HG03039 (cell line): ENCODE data around the gene SLC22A1.
"Not testable (repeated sequence)": the region's sequence is repeated elsewhere in the genome, so short reads cannot be mapped to it uniquely, and the experiment has no call there.

ENCODE experiments used
- ATAC-seq: cut with Tn5 transposase; IDR thresholded peaks from one replicate; pipeline ENCODE4 v1.9.1; 2021; ENCODE audit warnings: mild to moderate bottlenecking, moderate library complexity; ENCODE audit not compliant: unreplicated experiment

The SLC22A1 gene

GRCh38 chr6:160121558-160121957 lies at the start of gene SLC22A1:
Gene SLC22A1 (plus strand): TSS chr6:160121815. CDS start chr6:160121936, 121 bp downstream.
- no peak for ATAC-seq

- ATAC-seq: no peak
Observed at GRCh38 chr6:160073272-160073671, 48.3 kb upstream of the SLC22A1 start.

- ATAC-seq: no peak
Observed at GRCh38 chr6:160076009-160076408, 45.6 kb upstream of the SLC22A1 start.

GRCh38 chr6:160077024-160077423 lies 44.6 kb upstream of the SLC22A1 start:
- no peak for ATAC-seq

- no peak for ATAC-seq
Observed at GRCh38 chr6:160077526-160077925, 44.1 kb upstream of the SLC22A1 start.

GRCh38 chr6:160078883-160079685 lies 42.5 kb upstream of the SLC22A1 start:
- ATAC-seq: no peak

GRCh38 chr6:160079686-160080043 lies 42.0 kb upstream of the SLC22A1 start:
- ATAC-seq: no peak

- ATAC-seq: no peak
Observed at GRCh38 chr6:160080097-160080496, 41.5 kb upstream of the SLC22A1 start.

GRCh38 chr6:160081398-160081797 lies 40.2 kb upstream of the SLC22A1 start:
- no peak for ATAC-seq

- ATAC-seq: no peak
Observed at GRCh38 chr6:160082627-160083026, 39.0 kb upstream of the SLC22A1 start.

GRCh38 chr6:160084198-160084776 lies 37.3 kb upstream of the SLC22A1 start:
- ATAC-seq: no peak

- ATAC-seq: no peak
Observed at GRCh38 chr6:160085226-160085625, 36.4 kb upstream of the SLC22A1 start.

- ATAC-seq: no peak
Observed at GRCh38 chr6:160085713-160086505, 35.7 kb upstream of the SLC22A1 start.

- ATAC-seq: no peak
Observed at GRCh38 chr6:160086754-160087153, 34.9 kb upstream of the SLC22A1 start.

- ATAC-seq: no peak
Observed at GRCh38 chr6:160088069-160088783, 33.4 kb upstream of the SLC22A1 start.

GRCh38 chr6:160088784-160089533 lies 32.7 kb upstream of the SLC22A1 start:
- no peak for ATAC-seq

GRCh38 chr6:160089534-160089897 lies 32.1 kb upstream of the SLC22A1 start:
- no peak for ATAC-seq

GRCh38 chr6:160090442-160091239 lies 31.0 kb upstream of the SLC22A1 start:
- ATAC-seq: not testable (repeated sequence)

GRCh38 chr6:160092176-160092575 lies 29.4 kb upstream of the SLC22A1 start:
- ATAC-seq: not testable (repeated sequence)

- ATAC-seq: no peak
Observed at GRCh38 chr6:160092602-160093001, 29.0 kb upstream of the SLC22A1 start.
